Measurements from ENCODE around the gene PRSS37. TPM values are rescaled to one million over a fixed set of nuclear protein-coding genes. Genes with fewer than 3 reads are reported as not detected.

PRSS37 gene
- total and polyA plus RNA-seq, 2 of the 13 experiments (the other 11 are each of a cell fraction or from before 2014, with no cell fraction given), result not detected

- no peak for TF ChIP-seq GATAD1 (CRISPR knock-in tag; IDR thresholded peaks at IDR 0.05)
- TF ChIP-seq TCF7 (IDR thresholded peaks at IDR 0.05; ENCODE audit: low read depth), result no peak
- peak; percentile 12 to 57; a peak in 2 of 4 replicates for TF ChIP-seq MAFK (conservative IDR thresholded peaks at IDR 0.05 in 1 of 2, IDR thresholded peaks at IDR 0.05 in 1 of 2; ENCODE audit: low read length in 2 of 2)
- TF ChIP-seq CCDC6 (CRISPR knock-in tag; IDR thresholded peaks at IDR 0.05), result no peak
- 40% methylated on average over 4 of the region's 4 CpGs for WGBS (ENCODE audit: low lambda C conversion rate)
- Histone ChIP-seq H3K27ac (ENCODE audit: extremely low read length, insufficient read depth, low read length) (no peak overlapping the region), H3K9ac (ENCODE audit: insufficient read depth, low read depth, low read length) (no peak overlapping the region), H3K4me1 (ENCODE audit: insufficient read depth, low read length) (no peaks in the 10 kb centered on the region), H3K4me3 (replicated peaks in 1 of 3; ENCODE audit: insufficient read depth in 1 of 3, low read depth in 2 of 3, low read length in 3 of 3) (no peak overlapping the region), H3K36me3 (replicated peaks in 1 of 2; ENCODE audit: control insufficient read depth in 1 of 2, insufficient read depth in 2 of 2, low read length in 2 of 2) (no peaks in the 10 kb centered on the region), H3K79me2 (ENCODE audit: insufficient read depth, low read length) (no peaks in the 10 kb centered on the region), H3K9me3 (ENCODE audit: low read length) (no peaks in the 10 kb centered on the region), H2AFZ (ENCODE audit: low read length) (no peak overlapping the region), H4K20me1 (ENCODE audit: insufficient read depth, low read length) (no peaks in the 10 kb centered on the region), H3K4me2 (ENCODE audit: low read depth, low read length) (no peak overlapping the region), H3K27me3 (ENCODE audit: control insufficient read depth in 1 of 2, insufficient read depth in 2 of 2, low read length in 2 of 2) (no peaks in the 10 kb centered on the region)
- ATAC-seq (no peak), DNase-seq (ENCODE audit: low spot score) (no peak), FAIRE-seq (no peak)
- ChIA-PET CTCF (ENCODE audit: low intra/inter-chr PET ratio, low total read pairs) (no interaction called here), POLR2A (no interaction called here)
- intact Hi-C loops (cut with micrococcal nuclease; ENCODE audit: unreplicated experiment), result no loop called here
- no TSS peak for BruUV-seq (replicated peaks)
- in situ Hi-C loops (cut with HindIII; ENCODE audit: extremely low pct_ligation_motif_present, low pct_unique_long_range_greater_than_20kb), result no loop called here
Observed at GRCh38 chr7:141839256-141839655, 2.0 kb downstream of the PRSS37 start.

GRCh38 chr7:141838581-141838980 is 2.7 kb downstream of the PRSS37 start:
- no TSS peak for BruUV-seq (replicated peaks)
- Histone ChIP-seq H3K27me3 (ENCODE audit: control insufficient read depth in 1 of 2, insufficient read depth in 2 of 2, low read length in 2 of 2) (no peaks in the 10 kb centered on the region), H4K20me1 (ENCODE audit: insufficient read depth, low read length) (no peaks in the 10 kb centered on the region), H3K9me3 (ENCODE audit: low read length) (no peaks in the 10 kb centered on the region), H3K79me2 (ENCODE audit: insufficient read depth, low read length) (no peaks in the 10 kb centered on the region), H3K4me3 (replicated peaks in 1 of 3; ENCODE audit: insufficient read depth in 1 of 3, low read depth in 2 of 3, low read length in 3 of 3) (no peak overlapping the region), H2AFZ (ENCODE audit: low read length) (no peak overlapping the region), H3K36me3 (replicated peaks in 1 of 2; ENCODE audit: control insufficient read depth in 1 of 2, insufficient read depth in 2 of 2, low read length in 2 of 2) (no peaks in the 10 kb centered on the region), H3K27ac (ENCODE audit: extremely low read length, insufficient read depth, low read length) (no peak overlapping the region), H3K4me1 (ENCODE audit: insufficient read depth, low read length) (no peaks in the 10 kb centered on the region), H3K9ac (ENCODE audit: insufficient read depth, low read depth, low read length) (no peak overlapping the region), H3K4me2 (ENCODE audit: low read depth, low read length) (no peak overlapping the region)
- no peak for ATAC-seq
- FAIRE-seq, result no peak
- ChIA-PET POLR2A (no interaction called here), CTCF (ENCODE audit: low intra/inter-chr PET ratio, low total read pairs) (no interaction called here)
- 71% methylated on average over 1 of the region's 1 CpG for WGBS (ENCODE audit: low lambda C conversion rate)
- intact Hi-C loops (cut with micrococcal nuclease; ENCODE audit: unreplicated experiment) (no loop called here), in situ Hi-C loops (cut with HindIII; ENCODE audit: extremely low pct_ligation_motif_present, low pct_unique_long_range_greater_than_20kb) (no loop called here)
- DNase-seq (ENCODE audit: low spot score), result no peak
- TF ChIP-seq ZNF558 (CRISPR knock-in tag; IDR thresholded peaks at IDR 0.05; ENCODE audit: borderline replicate concordance) (no peak), MTF2 (CRISPR knock-in tag; IDR thresholded peaks at IDR 0.05; ENCODE audit: borderline replicate concordance) (no peak), U2AF1 (optimal IDR thresholded peaks at IDR 0.05; ENCODE audit: low read depth, low read length) (no peak), PTBP1 (IDR thresholded peaks at IDR 0.05; ENCODE audit: low read depth, low read length, poor library complexity, severe bottlenecking) (no peak), ZNF136 (CRISPR knock-in tag; IDR thresholded peaks at IDR 0.05; ENCODE audit: low read depth) (no peak), HNRNPL (IDR thresholded peaks at IDR 0.05; ENCODE audit: low read depth, low read length) (no peak), ZNF547 (CRISPR knock-in tag; IDR thresholded peaks at IDR 0.05) (no peak), ZNF451 (CRISPR knock-in tag; IDR thresholded peaks at IDR 0.05) (no peak), ZNF484 (CRISPR knock-in tag; IDR thresholded peaks at IDR 0.05; ENCODE audit: borderline replicate concordance, low read depth) (no peak), ZNF343 (CRISPR knock-in tag; IDR thresholded peaks at IDR 0.05) (no peak), ZSCAN21 (CRISPR knock-in tag; IDR thresholded peaks at IDR 0.05; ENCODE audit: borderline replicate concordance) (no peak), ZNF251 (CRISPR knock-in tag; IDR thresholded peaks at IDR 0.05) (no peak), ZNF749 (CRISPR knock-in tag; IDR thresholded peaks at IDR 0.05; ENCODE audit: borderline replicate concordance) (no peak), E2F2 (CRISPR knock-in tag; IDR thresholded peaks at IDR 0.05; ENCODE audit: borderline replicate concordance) (no peak), SNAPC5 (CRISPR knock-in tag; IDR thresholded peaks at IDR 0.05; ENCODE audit: borderline replicate concordance) (no peak), ZNF746 (CRISPR knock-in tag; IDR thresholded peaks at IDR 0.05) (no peak), POGZ (CRISPR knock-in tag; IDR thresholded peaks at IDR 0.05) (no peak)

All from HepG2 (cell line).